ENCODE data around the gene CEACAM1.
A peak's percentile ranks its signal among the peaks of the same experiment; 100 is the strongest.
"Not testable (repeated sequence)": the region's sequence is repeated elsewhere in the genome, so short reads cannot be mapped to it uniquely, and the experiment has no call there.

Gene CEACAM1

GRCh38 chr19:42549067-42549466 lies 20.8 kb upstream of the CEACAM1 start:
- DNase-seq (ENCODE audit: low read depth in 2 of 2): not testable (repeated sequence)

- no peak for DNase-seq (ENCODE audit: low read depth in 2 of 2)
Observed at GRCh38 chr19:42548552-42548951, 20.3 kb upstream of the CEACAM1 start.

- DNase-seq (ENCODE audit: low read depth in 2 of 2): no peak
Observed at GRCh38 chr19:42547929-42548328, 19.6 kb upstream of the CEACAM1 start.

GRCh38 chr19:42546831-42547500 lies 18.7 kb upstream of the CEACAM1 start:
- DNase-seq (ENCODE audit: low read depth in 2 of 2): no peak

GRCh38 chr19:42544146-42544545 lies 15.9 kb upstream of the CEACAM1 start:
- no peak for DNase-seq (ENCODE audit: low read depth in 2 of 2)

GRCh38 chr19:42542791-42543190 lies 14.5 kb upstream of the CEACAM1 start:
- DNase-seq (ENCODE audit: low read depth in 2 of 2): no peak

GRCh38 chr19:42540071-42540553 lies 11.8 kb upstream of the CEACAM1 start:
- no peak for DNase-seq (ENCODE audit: low read depth in 2 of 2)

GRCh38 chr19:42538841-42539709 lies 10.8 kb upstream of the CEACAM1 start:
- DNase-seq (ENCODE audit: low read depth in 2 of 2): no peak

GRCh38 chr19:42535276-42535675 lies 7.0 kb upstream of the CEACAM1 start:
- DNase-seq (ENCODE audit: low read depth in 2 of 2): not testable (repeated sequence)

- DNase-seq (ENCODE audit: low read depth in 2 of 2): no peak
Observed at GRCh38 chr19:42534391-42534790, 6.1 kb upstream of the CEACAM1 start.

- no peak for DNase-seq (ENCODE audit: low read depth in 2 of 2)
Observed at GRCh38 chr19:42532891-42533290, 4.6 kb upstream of the CEACAM1 start.

GRCh38 chr19:42531313-42531712 lies 3.0 kb upstream of the CEACAM1 start:
- DNase-seq (ENCODE audit: low read depth in 2 of 2): no peak

GRCh38 chr19:42529248-42529764 lies 1.0 kb upstream of the CEACAM1 start:
- DNase-seq (ENCODE audit: low read depth in 2 of 2): peak; percentile 38 to 50

- DNase-seq (ENCODE audit: low read depth in 2 of 2): no peak
Observed at GRCh38 chr19:42524943-42525342, 3.3 kb downstream of the CEACAM1 start.

- no peak for DNase-seq (ENCODE audit: low read depth in 2 of 2)
Observed at GRCh38 chr19:42524250-42524649, 4.0 kb downstream of the CEACAM1 start.

GRCh38 chr19:42522262-42522661 lies 6.0 kb downstream of the CEACAM1 start:
- DNase-seq (ENCODE audit: low read depth in 2 of 2): not testable (repeated sequence)

GRCh38 chr19:42521346-42522030 lies 6.8 kb downstream of the CEACAM1 start:
- no peak for DNase-seq (ENCODE audit: low read depth in 2 of 2)

GRCh38 chr19:42519108-42519507 lies 9.2 kb downstream of the CEACAM1 start:
- DNase-seq (ENCODE audit: low read depth in 2 of 2): no peak

GRCh38 chr19:42516771-42517170 lies 11.5 kb downstream of the CEACAM1 start:
- no peak for DNase-seq (ENCODE audit: low read depth in 2 of 2)

- DNase-seq (ENCODE audit: low read depth in 2 of 2): no peak
Observed at GRCh38 chr19:42515241-42515832, 12.9 kb downstream of the CEACAM1 start.

- DNase-seq (ENCODE audit: low read depth in 2 of 2): no peak
Observed at GRCh38 chr19:42514449-42514848, 13.8 kb downstream of the CEACAM1 start.
